ENCODE data around the gene TNFRSF8. TPM values are rescaled to one million over a fixed set of nuclear protein-coding genes. Genes with fewer than 3 reads are reported as not detected.
"Not testable (repeated sequence)": the region's sequence is repeated elsewhere in the genome, so short reads cannot be mapped to it uniquely, and the experiment has no call there.

TNFRSF8 gene
- total RNA-seq, 1 donor: 0.09 TPM

GRCh38 chr1:12038356-12039163, 24.5 kb upstream of the TNFRSF8 start:
- no peak for TF ChIP-seq CTCF (IDR thresholded peaks at IDR 0.05; ENCODE audit: insufficient read depth, low read length)
- no peak for DNase-seq (ENCODE audit: low read depth)

GRCh38 chr1:12039164-12039525, 24.0 kb upstream of the TNFRSF8 start:
- H3K4me3 ChIP-seq (ENCODE audit: low read depth, low read length): no peak overlapping the region
- TF ChIP-seq CTCF (IDR thresholded peaks at IDR 0.05; ENCODE audit: insufficient read depth, low read length): no peak
- no peak for DNase-seq (ENCODE audit: low read depth)

More at GRCh38 chr1:12038356-12039163, 24.5 kb upstream of the TNFRSF8 start:
- H3K4me3 ChIP-seq (ENCODE audit: low read depth, low read length): no peak overlapping the region

- not testable (repeated sequence) for DNase-seq (ENCODE audit: low read depth); H3K4me3 ChIP-seq (ENCODE audit: low read depth, low read length)
Observed at GRCh38 chr1:12039824-12040456, 23.2 kb upstream of the TNFRSF8 start.

GRCh38 chr1:12040457-12041051, 22.5 kb upstream of the TNFRSF8 start:
- H3K4me3 ChIP-seq (ENCODE audit: low read depth, low read length): no peak overlapping the region
- DNase-seq (ENCODE audit: low read depth): peak; percentile 95
- no peak for TF ChIP-seq CTCF (IDR thresholded peaks at IDR 0.05; ENCODE audit: insufficient read depth, low read length)

GRCh38 chr1:12044187-12044877, 18.8 kb upstream of the TNFRSF8 start:
- H3K4me3 ChIP-seq (ENCODE audit: low read depth, low read length): not testable (repeated sequence)
- DNase-seq (ENCODE audit: low read depth): peak; percentile 50

GRCh38 chr1:12046749-12047119, 16.4 kb upstream of the TNFRSF8 start:
- no peak for TF ChIP-seq CTCF (IDR thresholded peaks at IDR 0.05; ENCODE audit: insufficient read depth, low read length)
- no peak overlapping the region for H3K4me3 ChIP-seq (ENCODE audit: low read depth, low read length)
- no peak for DNase-seq (ENCODE audit: low read depth)

GRCh38 chr1:12047120-12047876, 15.8 kb upstream of the TNFRSF8 start:
- H3K4me3 ChIP-seq (ENCODE audit: low read depth, low read length): no peak overlapping the region
- no peak for DNase-seq (ENCODE audit: low read depth)
- no peak for TF ChIP-seq CTCF (IDR thresholded peaks at IDR 0.05; ENCODE audit: insufficient read depth, low read length)

Measured in fibroblast of the aortic adventitia (primary cell).